SIG-M5 treated with dmso at 0.1 percent for 504 hours (cell line): ENCODE results near the gene CDH11.

ENCODE experiments used
- DNase-seq: peaks from one replicate; lab custom pipeline; 2025; ENCODE audit not compliant: unreplicated experiment; lab: John Stamatoyannopoulos, UW

The CDH11 gene, protein sequence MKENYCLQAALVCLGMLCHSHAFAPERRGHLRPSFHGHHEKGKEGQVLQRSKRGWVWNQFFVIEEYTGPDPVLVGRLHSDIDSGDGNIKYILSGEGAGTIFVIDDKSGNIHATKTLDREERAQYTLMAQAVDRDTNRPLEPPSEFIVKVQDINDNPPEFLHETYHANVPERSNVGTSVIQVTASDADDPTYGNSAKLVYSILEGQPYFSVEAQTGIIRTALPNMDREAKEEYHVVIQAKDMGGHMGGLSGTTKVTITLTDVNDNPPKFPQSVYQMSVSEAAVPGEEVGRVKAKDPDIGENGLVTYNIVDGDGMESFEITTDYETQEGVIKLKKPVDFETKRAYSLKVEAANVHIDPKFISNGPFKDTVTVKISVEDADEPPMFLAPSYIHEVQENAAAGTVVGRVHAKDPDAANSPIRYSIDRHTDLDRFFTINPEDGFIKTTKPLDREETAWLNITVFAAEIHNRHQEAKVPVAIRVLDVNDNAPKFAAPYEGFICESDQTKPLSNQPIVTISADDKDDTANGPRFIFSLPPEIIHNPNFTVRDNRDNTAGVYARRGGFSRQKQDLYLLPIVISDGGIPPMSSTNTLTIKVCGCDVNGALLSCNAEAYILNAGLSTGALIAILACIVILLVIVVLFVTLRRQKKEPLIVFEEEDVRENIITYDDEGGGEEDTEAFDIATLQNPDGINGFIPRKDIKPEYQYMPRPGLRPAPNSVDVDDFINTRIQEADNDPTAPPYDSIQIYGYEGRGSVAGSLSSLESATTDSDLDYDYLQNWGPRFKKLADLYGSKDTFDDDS

DNA sequence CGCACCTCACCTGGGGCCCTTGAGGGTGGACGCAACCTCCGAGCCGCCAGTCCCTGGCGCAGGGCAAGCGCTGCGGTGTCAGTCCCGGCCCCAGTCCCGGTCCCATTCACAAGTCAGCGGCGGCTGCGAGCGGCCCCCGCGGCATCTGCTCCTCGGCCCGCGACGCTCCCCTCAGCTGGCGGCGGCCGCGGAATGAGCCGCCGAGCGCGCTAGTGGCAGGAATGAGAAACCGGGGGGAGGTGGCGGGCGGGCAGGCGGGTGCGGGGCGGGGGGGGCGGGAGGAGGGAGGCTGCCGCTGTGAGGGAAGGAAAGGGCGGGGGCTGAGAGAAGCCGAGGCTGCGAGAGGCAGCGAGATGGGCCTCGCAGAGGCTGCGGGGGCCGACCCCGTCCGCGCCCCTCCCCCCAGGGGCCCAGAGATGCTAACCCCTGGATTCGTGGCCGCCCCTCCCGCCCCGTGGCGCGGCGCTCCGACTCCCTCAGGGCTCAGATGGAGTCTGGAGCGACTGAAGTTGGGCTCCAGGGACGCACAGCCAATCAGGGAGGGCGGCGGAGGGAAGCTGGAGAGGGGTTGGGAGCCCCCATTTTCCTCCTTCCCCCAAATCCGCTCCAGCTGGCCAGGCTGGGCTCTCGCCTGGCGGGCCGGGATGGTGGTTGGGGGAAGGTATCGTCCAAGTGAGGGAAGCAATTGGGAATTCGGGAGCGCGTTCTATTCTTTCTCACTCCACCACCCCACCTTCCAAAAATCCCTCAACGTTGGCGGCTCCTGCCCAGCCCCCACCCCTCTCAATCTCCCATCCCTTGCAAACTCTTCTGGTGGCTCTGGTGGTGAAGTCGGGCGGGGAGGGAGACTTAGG lies at the start of gene CDH11:
CDH11 (minus strand) TSS at position 194 of the 854 bp plus-strand sequence. CDS start 117,194 bp downstream, outside the sequence.
- no peak for DNase-seq

DNA sequence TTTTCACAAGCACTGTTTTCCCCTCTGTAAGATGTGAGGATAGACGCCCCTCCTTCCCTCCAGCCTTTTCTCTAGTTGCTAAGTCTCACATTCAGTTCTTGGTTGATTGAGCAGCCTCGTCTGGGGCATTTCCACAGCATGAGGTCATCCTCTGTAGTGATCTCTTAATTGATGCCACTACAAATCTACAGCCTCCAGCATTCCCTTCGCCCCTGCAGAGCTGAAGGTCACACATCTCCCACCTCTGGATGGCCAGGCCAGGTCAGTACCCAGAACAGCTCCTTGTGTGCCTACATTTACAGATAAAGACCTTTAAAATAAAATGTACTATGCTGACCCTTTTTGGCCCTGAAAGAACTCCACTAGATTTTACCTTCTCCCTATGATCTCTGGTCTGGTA lies 32.5 kb upstream of the CDH11 start:
- no peak for DNase-seq

DNA sequence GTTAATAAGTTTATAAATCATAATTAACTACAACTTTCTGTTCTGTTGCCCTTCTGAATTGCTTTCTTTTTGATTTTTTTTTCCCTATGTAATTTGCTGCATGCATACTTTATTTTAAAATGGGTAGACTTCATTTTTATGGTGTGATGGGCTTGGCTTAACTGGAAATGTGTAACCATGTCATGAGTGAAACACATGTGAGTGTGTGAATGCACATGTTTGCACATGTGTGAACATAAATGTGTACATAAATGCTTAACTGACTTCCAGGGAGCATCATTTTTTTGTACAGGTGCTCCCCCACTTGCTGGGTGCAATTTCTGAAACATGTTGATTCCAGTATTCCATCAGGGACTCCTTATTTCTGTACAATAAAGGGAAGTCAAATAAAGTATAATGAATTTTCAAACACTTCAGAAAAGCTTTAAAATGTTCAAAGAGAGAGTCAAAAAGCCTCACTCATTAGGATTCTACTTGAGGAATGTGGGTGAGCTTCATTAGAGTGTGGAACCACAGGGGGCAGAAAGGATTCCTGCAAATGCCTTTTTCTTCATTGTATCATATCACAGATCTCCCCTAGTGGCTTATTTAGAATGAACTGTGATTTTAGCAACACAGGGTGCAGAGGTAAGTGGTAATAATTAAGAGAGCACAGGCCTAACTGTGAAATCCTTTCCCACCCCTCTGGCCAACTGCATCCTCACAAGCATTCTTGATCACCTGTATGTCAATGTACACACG lies 31.7 kb upstream of the CDH11 start:
- no peak for DNase-seq

DNA sequence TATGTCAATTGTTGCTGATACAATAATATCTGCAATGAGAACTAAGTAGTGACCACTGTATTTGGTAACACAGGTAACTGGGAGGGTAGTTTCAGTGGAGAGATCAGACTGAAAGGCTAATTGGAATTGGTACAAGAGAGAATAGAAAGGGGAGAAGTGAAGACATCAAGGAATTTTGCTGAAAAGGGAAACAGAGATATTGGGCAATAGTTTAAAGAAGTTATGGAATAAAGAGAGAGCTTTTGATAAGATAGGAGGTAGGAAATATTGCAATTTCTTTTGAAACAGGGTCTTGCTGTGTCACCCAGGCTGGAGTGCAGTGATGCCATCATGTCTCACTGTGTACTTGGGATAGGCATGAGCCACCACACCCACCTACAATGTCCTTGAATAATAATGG lies 26.9 kb upstream of the CDH11 start:
- DNase-seq: no peak

DNA sequence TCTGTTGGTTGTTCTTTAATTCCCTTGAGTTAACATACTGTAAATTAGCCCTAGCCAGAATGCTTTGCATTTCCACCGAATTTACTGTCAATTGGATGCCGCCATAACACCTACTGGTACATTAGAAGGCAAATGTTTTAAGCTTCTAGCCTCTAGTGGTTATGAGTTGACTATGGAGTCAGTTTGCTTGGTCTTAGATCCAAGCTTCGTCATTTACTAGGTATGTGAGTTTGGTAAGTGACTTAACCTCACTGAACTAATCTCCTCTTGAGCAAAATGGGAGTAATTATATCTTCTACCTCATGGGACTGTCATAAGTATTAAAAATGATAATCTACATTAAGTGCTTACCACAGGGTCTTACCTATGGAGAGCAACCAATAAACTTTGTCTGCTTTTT lies 20.4 kb upstream of the CDH11 start:
- DNase-seq: no peak

DNA sequence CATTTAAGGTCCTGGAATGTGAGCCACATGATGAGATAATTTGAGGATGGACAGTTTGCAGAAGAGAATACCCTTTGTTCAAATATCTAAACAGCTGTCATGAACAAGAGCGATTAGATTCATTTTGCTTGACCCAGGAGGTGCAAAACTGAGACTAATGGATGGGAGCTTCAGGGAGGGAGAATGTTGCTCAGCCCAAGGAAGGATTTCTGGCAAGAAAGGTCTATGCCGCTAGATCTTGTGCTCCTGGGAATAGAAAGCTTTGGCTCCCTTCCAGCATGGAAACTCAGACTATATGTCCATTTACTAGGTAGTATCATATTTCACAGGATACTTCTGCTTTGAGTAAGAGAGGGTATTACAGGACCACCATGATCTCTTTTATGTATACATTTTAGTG lies 14.8 kb upstream of the CDH11 start:
- DNase-seq: no peak

DNA sequence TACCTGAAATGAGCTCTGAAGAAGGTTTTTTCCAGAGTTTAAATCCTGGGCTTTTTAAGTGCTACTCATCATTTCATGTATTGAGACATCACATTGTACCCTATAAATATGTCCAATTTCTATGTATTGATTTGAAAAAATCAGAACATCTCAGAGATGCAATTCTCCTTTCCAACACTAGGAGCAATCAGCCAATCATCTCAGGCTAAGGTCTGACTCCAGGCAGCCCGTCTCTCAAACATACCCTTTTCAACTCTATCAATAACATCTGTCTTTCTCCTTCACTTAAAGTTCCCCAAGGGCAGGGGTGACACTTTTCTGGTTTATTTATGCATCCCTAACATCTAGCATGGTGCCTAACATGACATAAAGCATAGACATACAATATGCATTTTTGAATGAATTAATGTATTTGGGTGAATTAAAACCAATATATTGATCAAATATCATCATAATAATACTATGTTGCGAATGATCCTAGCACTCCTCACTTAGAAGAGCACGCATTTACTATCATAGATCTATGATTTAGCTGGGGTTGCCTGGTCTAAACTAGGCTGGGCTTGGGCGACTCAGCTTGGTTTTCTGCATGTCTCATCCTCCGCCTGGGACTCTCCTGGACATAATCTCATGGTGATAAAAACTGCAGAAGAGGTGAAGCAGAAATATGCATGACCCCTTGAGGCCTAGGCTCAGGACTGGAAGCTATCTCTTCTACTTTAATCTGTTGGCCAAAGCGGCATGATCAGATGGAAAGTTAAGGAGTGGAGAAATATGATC lies 5.2 kb upstream of the CDH11 start:
- DNase-seq: no peak

DNA sequence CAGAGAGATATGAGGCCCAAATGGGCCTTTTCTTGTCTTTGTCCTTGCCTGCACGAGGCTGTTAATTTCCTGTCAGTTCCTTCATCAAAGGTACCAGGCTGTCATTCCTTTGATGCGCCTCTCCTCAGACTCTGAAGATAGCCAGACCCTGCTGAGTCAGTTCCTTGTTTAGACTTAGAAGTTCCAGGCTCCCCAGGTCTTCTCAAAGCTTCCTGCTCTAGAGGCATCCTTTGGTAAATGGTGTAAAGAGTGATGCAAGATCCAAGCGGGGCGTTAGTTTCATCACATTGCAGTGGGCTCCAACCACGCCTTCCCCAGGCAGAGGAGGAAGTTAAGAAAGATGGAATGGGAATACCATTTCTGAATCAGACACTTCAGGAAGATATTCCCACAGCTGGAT lies 4.0 kb upstream of the CDH11 start:
- no peak for DNase-seq

DNA sequence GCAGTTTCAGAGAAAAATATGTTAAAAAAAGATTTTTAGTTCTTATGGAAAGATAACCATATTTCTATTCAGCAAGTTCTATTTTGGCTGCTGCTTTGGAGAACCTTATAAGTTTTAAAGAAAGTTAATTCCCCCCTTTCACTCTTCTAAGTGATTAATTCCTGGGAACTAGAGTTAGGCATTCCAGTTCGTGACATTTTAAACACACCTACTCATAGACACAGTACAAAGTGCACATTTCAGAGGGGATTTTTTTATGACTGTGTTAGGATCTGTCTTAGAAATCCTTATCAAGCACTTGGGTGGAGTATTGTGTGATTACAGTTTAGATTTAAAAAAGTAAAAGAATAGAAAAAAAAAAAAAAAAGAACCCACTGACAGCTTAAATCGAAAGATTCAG lies 3.5 kb upstream of the CDH11 start:
- no peak for DNase-seq

DNA sequence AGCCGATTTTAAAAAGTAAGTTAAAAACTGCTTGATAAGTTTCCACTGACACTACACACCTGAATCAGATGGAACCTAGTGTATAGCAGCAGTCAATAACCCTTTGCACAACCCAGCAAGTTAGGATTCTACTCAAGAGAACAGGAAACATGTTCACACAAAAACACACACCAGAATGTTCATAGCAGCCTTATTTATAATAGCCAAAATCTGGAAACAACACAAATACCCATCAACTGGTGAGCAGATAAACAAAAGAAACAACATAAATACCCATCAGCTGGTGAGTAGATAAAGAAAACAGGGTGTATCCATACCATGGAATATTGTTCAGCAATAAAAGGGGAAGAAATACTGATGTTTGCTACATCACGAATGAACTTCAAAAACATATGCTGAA lies 2.7 kb upstream of the CDH11 start:
- DNase-seq: no peak

DNA sequence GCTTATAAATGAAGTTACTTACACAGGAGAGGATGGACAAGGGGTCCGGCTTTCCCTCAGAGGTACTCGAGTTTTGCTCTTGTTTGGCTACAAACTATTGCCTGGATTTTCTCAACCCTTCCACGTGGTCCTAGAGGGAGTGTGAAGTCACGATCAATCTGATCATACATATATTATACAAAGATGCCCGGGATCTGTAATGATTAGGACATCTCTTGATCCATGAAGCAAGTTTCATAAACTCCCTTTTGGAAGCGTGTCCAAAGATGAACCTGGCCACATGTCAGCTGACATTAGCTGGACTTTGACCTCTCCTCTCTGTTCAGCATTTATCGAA lies 2.3 kb upstream of the CDH11 start:
- no peak for DNase-seq

DNA sequence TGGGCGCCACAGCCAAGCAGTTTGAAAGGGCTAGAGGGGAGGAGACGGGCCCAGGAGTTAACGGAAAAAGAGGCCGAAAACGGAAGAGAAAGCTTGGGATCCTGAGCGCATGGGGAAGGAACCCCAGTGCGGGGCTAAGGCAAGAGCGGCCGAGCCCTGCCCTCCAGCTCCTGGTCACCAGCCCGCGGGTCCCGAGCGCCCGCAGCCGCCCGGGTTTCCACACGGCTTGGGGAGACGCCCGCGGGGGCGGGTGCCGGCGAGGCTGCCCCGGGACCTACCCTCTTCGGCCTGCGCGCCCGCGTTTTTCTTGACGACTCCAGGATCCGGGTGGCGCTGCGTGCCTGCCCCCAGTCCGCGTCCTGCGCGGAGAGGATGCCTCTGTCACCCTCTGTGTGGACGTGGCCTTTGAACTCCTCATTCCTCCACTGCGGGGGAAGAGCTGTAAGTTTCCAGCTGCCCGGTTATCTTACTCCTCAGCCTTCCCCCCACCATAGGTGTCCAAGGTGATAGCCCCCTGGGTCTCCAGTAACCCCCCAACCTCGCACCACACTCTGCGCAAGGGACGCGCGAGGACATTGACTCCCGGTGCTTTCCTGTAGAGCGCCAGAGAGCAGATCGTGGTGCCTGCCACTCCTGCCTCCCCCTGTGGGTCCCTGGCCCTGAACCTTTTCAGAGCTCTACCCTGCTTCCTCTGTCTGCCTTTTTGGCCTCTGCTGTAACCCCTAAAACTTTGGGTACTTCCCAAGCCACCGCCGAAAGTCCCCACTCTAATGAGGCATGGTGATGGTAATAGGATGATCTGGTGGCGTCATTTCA lies 1.7 kb upstream of the CDH11 start:
- no peak for DNase-seq

DNA sequence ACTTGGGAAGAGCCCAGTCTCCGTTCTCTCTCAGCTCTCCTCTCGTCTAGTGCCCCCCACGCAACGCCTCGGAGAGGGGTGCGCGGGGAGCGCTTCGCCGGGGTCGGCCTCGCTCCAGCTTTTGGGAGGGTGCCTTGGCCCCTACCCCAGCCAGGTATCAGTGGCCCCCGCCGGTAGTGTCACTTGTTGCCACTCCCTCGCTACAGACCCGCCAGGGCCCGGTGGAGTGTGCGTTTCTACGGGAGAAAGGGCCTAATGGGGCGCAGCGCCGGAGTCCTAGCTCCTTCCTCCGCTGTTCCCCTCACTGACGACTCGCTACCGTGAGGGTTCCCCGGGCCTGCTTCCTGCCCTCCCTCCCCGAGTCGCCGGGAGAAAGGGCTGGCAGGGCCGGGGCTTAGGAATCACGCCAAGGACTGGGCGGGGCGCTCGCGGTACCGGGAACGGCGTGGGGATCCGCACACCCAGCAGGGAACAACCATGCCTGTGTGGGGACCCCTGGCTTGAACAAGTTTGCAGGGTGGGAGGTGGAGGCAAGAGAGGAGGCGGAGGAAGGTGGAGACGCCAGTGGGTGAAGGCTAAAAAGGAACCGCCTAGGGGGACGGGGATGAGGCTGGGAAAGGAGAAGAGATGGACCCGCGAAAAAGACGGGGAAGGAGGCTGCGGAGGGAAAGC lies 997 bp upstream of the CDH11 start:
- no peak for DNase-seq

DNA sequence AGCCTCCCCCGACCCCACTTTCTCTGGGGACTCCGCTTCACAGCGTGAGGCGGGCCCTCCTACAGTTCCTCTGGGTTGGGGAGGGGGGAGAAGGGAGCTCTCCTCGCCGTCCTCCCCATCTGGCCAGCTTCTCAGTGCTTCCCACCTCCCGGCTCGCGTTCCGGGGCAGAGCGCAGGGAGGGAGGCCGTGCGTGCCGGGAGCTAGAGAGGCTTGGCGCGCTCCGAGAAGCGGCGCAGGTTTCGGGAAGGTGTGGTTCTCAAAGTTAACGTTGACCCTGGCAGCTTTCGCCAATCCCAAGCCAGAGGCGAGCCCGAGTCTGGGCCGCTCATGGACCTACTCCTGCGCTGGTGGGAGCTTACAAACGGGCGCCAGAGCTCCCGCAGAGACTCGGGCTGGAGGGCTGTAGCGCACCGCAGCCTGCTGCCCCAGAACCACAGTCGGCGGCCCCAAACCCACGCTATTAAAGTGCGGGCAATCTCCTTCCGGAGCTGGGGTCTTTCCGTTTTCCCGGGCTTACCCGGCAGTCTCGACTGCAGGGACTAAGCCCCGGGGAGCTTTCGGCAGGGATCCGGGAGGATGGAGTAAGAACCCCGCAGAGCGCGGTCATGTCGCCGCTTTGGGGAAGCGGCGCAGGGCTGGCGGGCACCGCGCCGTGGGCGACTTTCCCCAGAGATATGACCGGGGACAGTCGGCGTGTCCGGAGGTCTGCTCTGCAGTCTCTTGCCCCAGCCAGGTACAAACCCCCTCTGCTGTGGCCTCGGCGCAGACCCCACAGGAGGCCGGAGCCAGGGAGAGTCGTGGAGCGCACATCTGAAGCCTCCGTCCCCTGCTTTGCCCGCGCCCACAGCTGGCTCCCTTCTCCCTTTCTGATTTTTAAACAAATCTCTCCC lies 787 bp downstream of the CDH11 start:
- DNase-seq: no peak

DNA sequence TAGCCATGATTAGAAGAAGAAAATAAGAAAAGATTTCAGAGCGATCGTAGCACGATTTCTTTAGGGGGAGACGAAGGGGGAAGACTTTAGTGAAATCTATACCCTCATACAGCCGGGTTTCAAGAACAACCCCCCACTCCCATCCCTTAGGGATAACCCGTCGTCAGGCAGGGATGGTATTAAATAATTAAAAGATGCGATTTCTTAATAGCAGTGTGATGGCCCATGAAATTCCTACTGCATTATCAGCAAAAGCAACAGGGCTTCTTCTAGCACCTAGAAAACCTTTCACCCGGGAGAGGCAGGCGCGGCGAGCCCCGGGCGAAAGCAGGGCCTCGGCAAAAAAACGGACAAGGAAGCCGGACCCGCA lies 1.4 kb downstream of the CDH11 start:
- DNase-seq: no peak

DNA sequence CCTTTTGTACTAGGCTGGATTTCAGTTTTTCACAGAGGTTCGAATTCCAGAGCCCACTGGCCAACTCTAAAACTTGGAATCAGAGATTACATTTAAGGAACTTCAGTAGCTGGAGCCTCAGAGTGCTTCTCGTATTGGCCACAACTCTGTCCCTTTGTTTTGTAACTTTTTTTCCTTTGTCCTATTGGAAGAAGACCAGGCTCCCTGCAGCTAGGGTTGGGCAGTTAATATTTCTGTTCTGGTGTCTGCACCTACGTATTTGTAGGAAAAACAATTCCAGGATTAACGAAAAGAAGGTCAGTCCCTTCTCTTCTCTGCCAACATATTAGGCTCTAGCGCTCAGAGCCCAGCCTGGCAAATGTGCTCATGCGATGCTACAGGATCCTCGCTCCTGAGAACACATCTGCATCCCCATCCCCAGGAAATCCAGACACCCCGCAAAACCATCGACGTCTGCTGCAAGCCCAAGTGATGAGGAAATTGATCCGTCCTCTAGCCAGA lies 1.9 kb downstream of the CDH11 start:
- DNase-seq: no peak

DNA sequence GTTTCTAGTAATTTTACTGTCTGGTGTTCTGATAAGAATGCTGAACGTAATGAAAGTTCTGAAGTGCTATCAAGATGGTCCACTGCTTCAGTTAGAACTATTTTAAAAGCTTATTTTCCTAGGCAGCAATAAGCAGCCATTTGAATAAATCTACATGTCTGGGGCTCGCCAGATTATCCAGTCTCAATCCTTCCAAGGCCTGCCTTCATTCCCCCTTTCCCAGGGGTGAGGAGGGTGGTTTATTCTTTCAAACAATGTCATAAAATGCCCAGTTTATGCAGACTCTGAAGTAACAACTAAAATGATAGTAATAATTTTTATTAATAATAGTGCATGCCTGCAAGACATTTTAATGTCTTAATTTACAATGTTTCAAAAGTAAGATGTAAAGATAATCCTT lies 2.4 kb downstream of the CDH11 start:
- no peak for DNase-seq

DNA sequence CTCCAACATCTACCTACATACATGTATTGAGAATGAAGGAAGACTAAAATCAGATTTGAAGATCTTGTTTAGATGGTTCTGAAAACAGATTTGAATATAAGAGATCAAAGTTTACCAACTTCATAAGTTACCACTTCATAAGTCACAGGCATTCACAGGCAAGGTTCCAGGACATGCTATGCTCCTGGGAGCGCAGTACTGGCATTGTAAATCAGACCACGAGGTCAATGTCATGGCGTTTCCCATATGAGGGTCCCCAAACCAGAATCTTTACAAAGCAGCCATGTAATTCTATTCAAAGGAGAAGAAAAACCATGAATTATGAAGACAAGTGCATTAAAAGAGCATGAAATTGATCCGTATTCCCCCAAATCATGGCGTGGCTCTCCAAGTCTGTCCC lies 3.0 kb downstream of the CDH11 start:
- no peak for DNase-seq
